Stomach (tissue), 9 donors: ENCODE measurements around the gene EPG5. TPM values are rescaled to one million over a fixed set of nuclear protein-coding genes. Genes with fewer than 3 reads are reported as not detected.
"Not testable (repeated sequence)": the region's sequence is repeated elsewhere in the genome, so short reads cannot be mapped to it uniquely, and the experiment has no call there.

ENCODE experiments used
- DNase-seq, 2 donors: peaks; one replicate each; pipeline versions ENCODE4 v3.0.0 to v3.0.0-alpha.2; 2013 to 2019
- H3K27ac ChIP-seq, 5 donors: fragments of 200-600 bp in 4 of 5; sonication (generic) in 4 of 5; one replicate each; pipeline ENCODE4 v1.5.1; 2013 to 2019; ENCODE audit warnings: mild to moderate bottlenecking in 1 of 5, moderate library complexity in 1 of 5
- H3K27me3 ChIP-seq, 3 donors: fragments of 200-600 bp; sonication (generic); one replicate each; pipeline ENCODE4 v1.5.1; 2017 to 2019; ENCODE audit warnings: mixed run types in 1 of 3
- H3K36me3 ChIP-seq, 4 donors: fragments of 200-600 bp; sonication (generic); 1 replicate in 3 of 4; 2 replicates in 1 of 4; pipeline ENCODE4 v1.5.1; 2016 to 2019
- H3K4me1 ChIP-seq, 4 donors: fragments of 200-600 bp; sonication (generic); one replicate each; pipeline ENCODE4 v1.5.1; 2016 to 2019
- H3K4me3 ChIP-seq, 4 donors: fragments of 200-600 bp; sonication (generic) in 3 of 4; one replicate each; pipeline ENCODE4 v1.5.1; 2016 to 2019; ENCODE audit warnings: mild to moderate bottlenecking in 1 of 4
- H3K9me3 ChIP-seq, 4 donors: fragments of 200-600 bp; sonication (generic); one replicate each; pipeline ENCODE4 v1.5.1; 2016 to 2019
- CTCF ChIP-seq, 7 experiments: fragments of 450-650 bp in 4 of 7; fragments of 200-600 bp in 3 of 7; sonication (generic) in 3 of 7; IDR thresholded peaks; one replicate each; pipeline ENCODE4 v1.5.1; 2016 to 2019; ENCODE audit warnings: antibody characterized with exemption in 7 of 7, control low read depth in 2 of 7, mild to moderate bottlenecking in 1 of 7
- EP300 ChIP-seq: sonication (generic); formaldehyde crosslinking; IDR thresholded peaks from one replicate; pipeline ENCODE4 v1.6.1; 2017; ENCODE audit warnings: antibody characterized with exemption
- POLR2A ChIP-seq, 4 donors: fragments of 450-650 bp; IDR thresholded peaks; one replicate each; pipeline ENCODE4 v1.6.1; 2016; ENCODE audit warnings: antibody characterized with exemption in 4 of 4, control low read depth in 2 of 4, mild to moderate bottlenecking in 1 of 4, moderate library complexity in 1 of 4
- POLR2AphosphoS5 ChIP-seq, 3 donors: sonication (generic); formaldehyde crosslinking; IDR thresholded peaks; one replicate each; pipeline ENCODE4 v1.6.1; 2016; ENCODE audit warnings: antibody characterized with exemption in 3 of 3
- WGBS, 5 donors: extraction: QIAGEN DNeasy Blood & Tissue Kit in 3 of 5; methylation state at CpG; one replicate each; pipeline versions ENCODE4 v1.1.5 to v1.1.7; 2013 to 2018; 5-methylcytosine and 5-hydroxymethylcytosine counted together
- intact Hi-C: fragments of 100-400 bp; cut with DNase I; formaldehyde crosslinking; loops from one replicate; pipeline ENCODE4 v1.15.1; 2023; ENCODE audit warnings: low total_unique reads
- polyA plus RNA-seq, 3 donors: library from polyadenylated mRNA; stranded (reverse); fragments of 200-250 nt; gene quantifications; one replicate each; pipeline ENCODE4 v1.2.3, GENCODE V29; 2013
- total RNA-seq, 5 donors: library from RNA; depleted of rRNA; stranded (reverse); fragments of >200 nt; gene quantifications; one replicate each; pipeline versions ENCODE4 v1.1.0 to v1.2.3, GENCODE V29; 2014 to 2016
- donor health status: healthy with polysubstance abuse.
- donor health status: Bipolar disorder and iron deficiency.
- donor health status: healthy.

Gene EPG5
- total and polyA plus RNA-seq, 8 donors, result 2.0 to 52.9 (median 17.7) TPM

- H3K36me3 ChIP-seq, result no peaks in the 10 kb centered on the region
- no peak for DNase-seq
- no peaks in the 10 kb centered on the region for H3K9me3 ChIP-seq
- 80 to 91% (median 86%) methylated on average over 7 of the region's 7 CpGs for WGBS, 5 donors
- peaks cover 26 to 56% (median 47%) of the 10 kb centered on the region in 4 donors for H3K4me1 ChIP-seq
- intact Hi-C loops, result no loop called here
- TF ChIP-seq POLR2A (IDR thresholded peaks at IDR 0.05) (no peak), POLR2AphosphoS5 (IDR thresholded peaks at IDR 0.05) (no peak), CTCF (IDR thresholded peaks at IDR 0.05) (no peak), EP300 (no peak)
- no peak overlapping the region for H3K4me3 ChIP-seq
- H3K27me3 ChIP-seq, result peaks cover 0 to 4% (median 0%) of the 10 kb centered on the region in 3 donors
- H3K27ac ChIP-seq, result no peak overlapping the region
Observed at GRCh38 chr18:45830917-45831316, 136.2 kb downstream of the EPG5 start.

GRCh38 chr18:45829855-45830254, 137.3 kb downstream of the EPG5 start:
- no peaks in the 10 kb centered on the region for H3K36me3 ChIP-seq
- peak in 1 of 2 donors; percentile 47 for DNase-seq
- no peaks in the 10 kb centered on the region for H3K9me3 ChIP-seq
- peaks cover 26 to 46% (median 44%) of the 10 kb centered on the region in 4 donors for H3K4me1 ChIP-seq
- intact Hi-C loops, result no loop called here
- no peak overlapping the region for H3K4me3 ChIP-seq
- H3K27me3 ChIP-seq, result peaks cover 0 to 4% (median 0%) of the 10 kb centered on the region in 3 donors
- no peak for TF ChIP-seq CTCF (IDR thresholded peaks at IDR 0.05)
- no peak for TF ChIP-seq POLR2A (IDR thresholded peaks at IDR 0.05)
- TF ChIP-seq POLR2AphosphoS5 (IDR thresholded peaks at IDR 0.05), result no peak
- TF ChIP-seq EP300, result no peak
- H3K27ac ChIP-seq, result peak overlapping the region; percentile 64 to 84 (median 73)
- 40 to 59% (median 47%) methylated on average over 9 of the region's 9 CpGs for WGBS, 5 donors

- H3K36me3 ChIP-seq, result no peaks in the 10 kb centered on the region
- DNase-seq, result peak; percentile 66 to 88
- H3K27ac ChIP-seq, result peak overlapping the region; percentile 64 to 84 (median 73)
- H3K4me3 ChIP-seq, result no peak overlapping the region
- H3K4me1 ChIP-seq, result peaks cover 22 to 43% (median 39%) of the 10 kb centered on the region in 4 donors
- intact Hi-C loops, result no loop called here
- no peaks in the 10 kb centered on the region for H3K9me3 ChIP-seq
- H3K27me3 ChIP-seq, result peaks cover 0 to 4% (median 0%) of the 10 kb centered on the region in 3 donors
- 21 to 40% (median 30%) methylated on average over 7 to 9 of the region's 9 CpGs for WGBS, 5 donors
- TF ChIP-seq POLR2AphosphoS5 (IDR thresholded peaks at IDR 0.05) (peak in 2 of 3 donors; percentile 73 to 75), EP300 (no peak)
Observed at GRCh38 chr18:45828917-45829811, 138.0 kb downstream of the EPG5 start.

- DNase-seq, result peak in 1 of 2 donors; percentile 2
- H3K9me3 ChIP-seq, H3K27ac ChIP-seq, H3K4me3 ChIP-seq, intact Hi-C loops, H3K27me3 ChIP-seq, H3K36me3 ChIP-seq: not testable (repeated sequence)
- H3K4me1 ChIP-seq, result peaks cover 22 to 43% (median 33%) of the 10 kb centered on the region in 4 donors
- WGBS, 5 donors, result 90 to 99% (median 92%) methylated on average over 4 of the region's 4 CpGs
Observed at GRCh38 chr18:45826716-45827115, 140.4 kb downstream of the EPG5 start.

- DNase-seq, result peak in 1 of 2 donors; percentile 1
- intact Hi-C loops, result no loop called here
- H3K9me3 ChIP-seq, result no peaks in the 10 kb centered on the region
- no peaks in the 10 kb centered on the region for H3K27me3 ChIP-seq
- H3K36me3 ChIP-seq, result no peaks in the 10 kb centered on the region
- WGBS, 5 donors, result 81 to 91% (median 89%) methylated on average over 4 of the region's 4 CpGs
- no peak for TF ChIP-seq EP300
- H3K4me3 ChIP-seq, result no peak overlapping the region
- H3K27ac ChIP-seq, result no peak overlapping the region
- peaks cover 22 to 43% (median 33%) of the 10 kb centered on the region in 4 donors for H3K4me1 ChIP-seq
Observed at GRCh38 chr18:45826084-45826483, 141.0 kb downstream of the EPG5 start.
